ENCODE results near the gene CAPN3.

CAPN3 gene

DNA sequence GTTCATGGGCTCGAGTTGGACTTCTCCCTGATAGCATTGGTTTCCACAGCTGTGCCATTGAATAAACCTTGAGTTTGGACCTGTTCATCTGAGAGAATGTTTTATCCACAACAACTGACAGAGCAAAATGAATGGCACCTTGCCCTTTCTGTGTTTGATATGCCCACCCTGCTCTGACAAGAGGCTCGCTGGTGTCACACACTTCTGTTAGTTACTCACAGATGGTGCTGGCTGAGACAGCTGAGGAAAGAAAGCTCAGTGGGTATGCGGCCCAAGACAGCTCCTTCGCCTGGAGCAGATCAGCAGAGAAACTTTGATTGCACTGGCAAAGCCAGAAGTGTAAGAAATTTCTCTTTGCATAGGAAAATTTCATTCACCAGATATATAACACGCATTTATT lies 2.5 kb upstream of the CAPN3 start:
- no peak for DNase-seq (ENCODE audit: low spot score)

DNA sequence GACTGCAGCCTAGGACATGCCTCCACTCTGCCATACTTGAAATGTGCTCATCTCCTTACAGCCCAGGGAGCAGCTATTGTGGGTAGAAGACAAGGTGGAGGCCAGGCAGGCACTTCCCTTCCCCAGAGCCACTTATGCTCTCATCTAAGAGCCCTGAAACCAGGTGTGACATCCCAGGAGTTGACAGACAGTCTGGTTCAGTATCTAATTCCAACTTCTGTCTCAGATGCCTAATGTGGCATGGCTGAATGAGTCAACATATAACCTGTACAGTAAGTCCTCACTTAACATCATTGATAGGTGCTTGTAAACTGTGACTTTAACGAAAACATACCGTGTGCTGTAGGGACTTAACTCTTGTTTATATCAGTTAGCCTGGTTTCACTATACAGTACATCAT lies 1.2 kb upstream of the CAPN3 start:
- no peak for DNase-seq (ENCODE audit: low spot score)

- no peak for DNase-seq (ENCODE audit: low spot score)
Measured at GRCh38 chr15:42359985-42360384, 684 bp downstream of the CAPN3 start.

DNA sequence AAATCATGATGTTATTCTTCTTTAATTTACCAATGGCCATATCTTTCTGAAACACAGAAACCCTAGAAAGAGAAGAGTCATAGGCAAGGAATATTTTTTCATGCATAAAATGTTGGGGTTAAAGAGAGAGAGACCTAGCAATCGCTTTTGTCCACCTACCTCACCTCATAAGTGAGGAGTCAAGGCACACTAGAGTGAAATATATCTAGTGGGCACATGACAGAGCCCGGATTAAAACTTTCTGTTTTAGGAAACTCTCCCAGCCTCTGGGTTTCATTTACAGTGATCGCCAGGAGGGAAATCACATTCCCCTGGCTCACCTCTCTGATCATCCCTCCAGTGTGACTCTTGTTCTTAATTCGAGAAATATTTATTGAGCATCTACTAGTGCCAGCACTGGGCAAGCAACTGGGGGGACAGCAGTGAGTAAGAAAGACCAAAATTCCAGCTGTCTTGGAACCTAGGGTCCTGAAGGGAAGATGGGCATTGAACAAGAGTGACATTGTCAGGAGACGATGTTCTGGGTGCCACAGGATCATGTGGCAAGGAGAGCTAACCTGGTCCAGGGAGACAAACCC lies 1.3 kb downstream of the CAPN3 start:
- no peak for DNase-seq (ENCODE audit: low spot score)

- no peak for DNase-seq (ENCODE audit: low spot score)
Measured at GRCh38 chr15:42363487-42363886, 4.2 kb downstream of the CAPN3 start.

- DNase-seq (ENCODE audit: low spot score): no peak
Measured at GRCh38 chr15:42363942-42364341, 4.6 kb downstream of the CAPN3 start.

DNA sequence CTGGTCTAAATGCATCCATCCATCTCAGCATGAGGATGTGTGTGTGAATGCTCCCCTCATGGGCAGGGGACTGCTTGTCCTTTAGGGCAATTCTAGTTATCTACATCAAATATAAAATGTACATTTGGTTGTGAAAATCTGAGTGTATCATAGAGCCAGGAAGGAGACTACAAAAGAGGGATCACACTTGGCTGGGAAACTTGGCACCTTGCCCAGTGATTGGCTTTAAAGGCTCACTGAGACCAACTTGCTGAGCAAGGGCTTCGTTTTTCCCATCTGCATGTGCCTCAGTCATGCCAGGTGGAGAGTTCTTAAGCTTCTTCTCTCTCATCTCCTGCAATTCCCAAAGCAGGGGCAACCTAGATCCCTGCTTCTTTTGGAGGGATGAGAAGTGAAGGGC lies 5.2 kb downstream of the CAPN3 start:
- DNase-seq (ENCODE audit: low spot score): peak; percentile 11

- no peak for DNase-seq (ENCODE audit: low spot score)
Measured at GRCh38 chr15:42365921-42366550, 6.7 kb downstream of the CAPN3 start.

GRCh38 chr15:42367041-42367440 lies 7.7 kb downstream of the CAPN3 start:
- DNase-seq (ENCODE audit: low spot score): no peak

DNA sequence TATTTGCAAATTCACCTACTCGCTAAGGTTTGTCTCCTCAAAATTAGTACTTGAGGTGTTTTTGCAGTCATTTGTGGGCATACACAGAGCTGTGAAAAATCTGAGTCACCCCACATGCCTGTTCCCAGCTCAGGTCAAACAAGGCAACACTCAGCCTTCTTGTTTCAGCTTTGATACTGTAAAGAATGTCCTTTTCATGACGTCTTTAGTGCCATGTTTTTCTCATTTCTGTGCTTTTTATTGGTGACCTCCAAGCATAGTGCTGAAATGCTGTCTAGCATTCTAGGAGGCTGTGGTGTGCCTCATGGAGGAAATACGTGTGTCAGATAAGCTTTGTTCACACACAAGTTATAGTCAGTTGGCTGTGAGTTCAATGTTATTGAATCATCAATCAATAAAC lies 8.8 kb downstream of the CAPN3 start:
- no peak for DNase-seq (ENCODE audit: low spot score)

DNA sequence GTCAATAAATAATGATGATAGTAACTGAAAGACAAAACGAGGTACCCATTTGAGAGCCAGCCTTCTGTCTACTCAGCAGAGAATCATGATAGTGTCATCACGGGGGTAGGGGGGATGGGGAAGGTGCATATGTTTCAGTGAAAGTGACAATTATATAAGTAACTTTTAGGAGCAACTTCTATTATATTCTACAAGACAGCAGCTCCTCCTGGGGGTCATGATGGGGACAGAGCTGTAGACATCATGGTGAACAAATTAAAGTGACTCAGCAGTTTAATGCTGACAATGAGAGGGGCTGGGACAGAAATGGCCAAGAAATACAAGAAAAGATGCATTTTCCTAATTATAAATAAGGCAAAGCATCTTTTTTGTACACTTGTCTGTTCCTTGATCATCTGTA lies 11.8 kb downstream of the CAPN3 start:
- DNase-seq (ENCODE audit: low spot score): no peak

DNA sequence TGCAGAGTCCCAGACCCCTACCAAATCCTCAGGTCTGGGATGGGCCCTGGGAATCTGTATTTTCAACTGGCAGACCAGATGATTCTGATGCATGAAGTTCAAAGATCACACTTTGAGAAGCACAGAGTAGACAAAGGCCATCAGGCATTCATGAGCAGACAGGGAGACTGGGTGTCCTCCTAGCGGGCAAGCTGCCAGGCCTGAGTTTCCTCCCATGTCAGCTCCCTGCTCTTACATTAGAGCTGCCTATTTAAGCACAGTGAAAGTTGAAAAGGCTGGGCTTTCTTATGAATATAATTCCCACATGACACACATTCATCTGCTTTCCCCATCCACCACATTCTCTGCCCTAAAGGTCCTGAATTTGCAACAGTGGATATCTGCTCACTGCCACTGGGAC lies 14.0 kb downstream of the CAPN3 start:
- no peak for DNase-seq (ENCODE audit: low spot score)

DNA sequence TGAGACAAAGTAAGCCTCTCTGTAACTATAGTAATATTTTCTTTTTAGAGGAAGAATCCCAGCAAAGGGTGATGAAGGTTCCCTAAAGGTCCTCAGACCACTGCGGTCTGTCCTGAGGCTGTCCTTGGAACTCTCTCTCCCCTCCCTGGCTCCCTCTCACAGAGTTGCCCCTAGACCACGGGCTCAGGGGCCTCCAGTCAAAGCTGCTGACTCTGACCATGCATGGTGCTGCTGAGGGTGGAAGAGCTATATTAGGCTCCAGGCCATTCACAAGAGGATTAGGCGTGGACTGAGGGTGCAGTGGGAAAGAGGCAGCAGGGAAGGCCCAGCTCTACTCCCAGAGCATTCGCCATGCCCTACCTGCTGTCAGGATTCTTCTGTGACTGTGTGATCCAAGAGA lies 14.6 kb downstream of the CAPN3 start:
- DNase-seq (ENCODE audit: low spot score): no peak

- DNase-seq (ENCODE audit: low spot score): no peak
Measured at GRCh38 chr15:42374810-42375209, 15.5 kb downstream of the CAPN3 start.

DNA sequence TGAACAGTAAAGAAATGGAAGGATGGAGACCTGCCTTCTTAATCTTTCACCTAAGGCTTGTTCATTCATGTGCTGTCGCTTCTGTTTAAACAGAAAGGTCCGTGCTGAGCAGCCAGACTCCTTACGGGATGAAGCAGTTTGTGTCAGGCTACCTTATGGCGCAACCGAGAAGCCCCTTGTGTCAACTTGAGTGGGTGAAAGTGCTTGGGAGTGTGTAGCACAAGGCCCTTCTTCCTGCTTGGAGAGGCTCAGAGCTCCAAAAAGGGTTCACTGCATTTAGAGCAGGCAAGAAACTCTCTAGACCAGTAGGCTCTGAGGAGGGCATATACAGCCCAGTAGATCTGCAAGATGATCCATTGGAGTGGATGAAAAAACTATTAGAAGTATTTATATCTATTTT lies 16.0 kb downstream of the CAPN3 start:
- DNase-seq (ENCODE audit: low spot score): no peak

DNA sequence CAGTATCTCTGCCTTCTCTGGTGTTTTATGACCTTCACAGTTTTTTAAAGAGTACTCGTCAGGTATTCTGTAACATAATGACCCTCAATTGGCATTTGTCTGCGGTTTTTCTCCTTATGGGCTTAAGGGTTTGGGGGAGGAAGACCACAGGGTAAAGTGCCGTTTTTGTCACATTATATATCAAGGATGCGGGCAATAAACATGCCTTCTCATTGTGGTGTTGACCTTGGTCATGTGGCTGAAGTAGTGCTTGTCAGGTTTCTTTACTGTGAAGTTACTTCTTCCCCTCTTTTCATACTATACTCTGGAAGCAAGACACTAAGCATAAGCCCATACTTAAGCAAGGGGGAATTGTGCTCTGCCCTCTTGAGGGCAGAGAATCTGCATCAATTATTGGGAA lies 16.6 kb downstream of the CAPN3 start:
- no peak for DNase-seq (ENCODE audit: low spot score)

GRCh38 chr15:42378011-42378410 lies 18.7 kb downstream of the CAPN3 start:
- no peak for DNase-seq (ENCODE audit: low spot score)

DNA sequence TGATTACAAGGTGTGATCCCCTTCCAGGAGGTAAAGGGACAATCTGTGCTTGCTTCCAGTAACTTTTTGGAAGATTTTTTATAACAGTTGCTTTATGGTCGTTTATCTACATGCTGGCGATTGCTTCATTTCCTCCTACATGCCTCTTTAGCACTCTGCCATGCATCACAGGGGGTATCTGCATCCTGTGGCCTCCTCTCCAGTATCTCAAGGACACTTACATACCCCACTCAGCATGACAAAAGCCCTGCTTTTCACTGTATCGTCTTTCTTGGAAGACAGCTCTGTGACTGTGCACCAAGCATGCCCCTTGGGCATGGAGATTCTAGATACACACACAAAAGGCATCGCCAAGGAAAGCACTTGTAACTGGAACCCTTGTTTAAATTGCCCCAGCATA lies 25.3 kb downstream of the CAPN3 start:
- DNase-seq (ENCODE audit: low spot score): no peak

DNA sequence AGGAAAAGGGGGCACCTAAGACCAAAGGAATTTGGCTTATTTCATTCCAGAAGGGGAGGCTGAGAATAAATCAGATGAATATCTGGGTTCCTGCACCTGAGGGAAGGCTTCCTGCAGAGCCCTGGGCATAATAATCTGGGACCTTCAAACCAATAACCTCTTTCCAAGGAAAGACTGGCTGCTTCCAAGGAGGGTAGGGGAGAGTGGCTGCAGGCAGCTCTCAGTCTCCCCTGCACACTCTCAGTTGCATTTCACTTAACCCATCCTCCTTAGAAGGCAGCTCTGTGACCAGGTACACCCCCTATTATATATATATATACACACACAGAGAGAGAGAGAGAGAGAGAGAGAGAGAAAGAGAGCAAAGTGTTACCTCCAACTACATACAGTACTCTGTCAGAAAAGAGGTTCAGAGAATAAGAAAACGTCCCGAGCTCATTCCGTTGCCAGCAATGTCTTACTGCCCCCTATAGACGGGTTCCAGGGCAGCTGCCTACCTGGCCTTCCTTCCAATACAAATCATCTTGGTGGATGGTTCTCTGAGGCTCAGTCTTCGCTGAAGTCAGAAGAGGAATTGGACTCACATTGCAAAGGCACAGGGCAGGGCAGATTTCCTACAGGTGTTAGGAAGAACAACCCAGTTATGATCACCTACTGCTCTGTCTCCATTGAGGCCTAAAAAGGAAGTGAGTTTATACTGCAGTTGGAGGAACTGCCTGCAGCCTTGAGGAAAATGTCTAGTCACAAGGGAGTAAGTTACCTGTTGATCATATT lies 26.1 kb downstream of the CAPN3 start:
- DNase-seq (ENCODE audit: low spot score): no peak

GRCh38 chr15:42385980-42386700 lies 26.8 kb downstream of the CAPN3 start:
- DNase-seq (ENCODE audit: low spot score): no peak

- no peak for DNase-seq (ENCODE audit: low spot score)
Measured at GRCh38 chr15:42387603-42388002, 28.3 kb downstream of the CAPN3 start.

DNA sequence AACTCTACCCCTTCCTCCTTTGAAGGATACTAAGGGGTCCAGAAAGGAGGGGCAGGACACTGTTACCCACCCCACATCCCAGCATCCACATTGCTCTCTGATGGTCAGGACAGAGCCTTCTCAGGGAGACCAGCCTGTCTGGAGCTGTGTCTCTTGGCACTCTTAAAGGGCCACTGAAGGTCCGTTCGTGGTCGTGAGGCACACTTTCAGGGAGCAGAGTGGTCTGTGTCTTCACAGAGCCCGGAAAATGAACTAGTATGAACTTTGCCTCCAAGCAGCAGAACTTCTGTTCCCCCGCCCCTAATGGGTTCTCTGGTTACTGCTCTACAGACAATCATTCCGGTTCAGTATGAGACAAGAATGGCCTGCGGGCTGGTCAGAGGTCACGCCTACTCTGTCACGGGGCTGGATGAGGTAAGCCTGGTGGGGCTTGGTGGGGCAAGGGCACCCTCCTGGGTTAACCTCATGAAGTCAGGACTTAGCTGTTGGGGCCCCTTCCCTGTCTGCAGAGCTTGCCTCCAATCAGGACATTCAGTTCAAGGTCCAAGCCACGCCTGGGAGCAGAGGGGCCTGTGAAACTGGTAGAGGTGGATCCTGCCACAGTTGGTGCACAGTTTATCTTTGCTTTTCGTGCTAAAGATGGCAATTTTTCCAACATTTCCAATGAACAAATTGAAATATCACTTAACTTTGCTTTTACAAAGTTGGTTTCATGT lies 33.2 kb downstream of the CAPN3 start:
- DNase-seq (ENCODE audit: low spot score): no peak

Data from hematopoietic multipotent progenitor cell treated with erythropoietin and hydrocortisone succinate and interleukin-3 and kit ligand, for 15 days (in vitro differentiated cells).